SK-N-SH treated with all-trans-retinoic acid at 6 μM for 48 hours (cell line): ENCODE measurements around the gene TMEM114.

Experiments
- ARNTL ChIP-seq: fragments of 450-650 bp; formaldehyde crosslinking; IDR thresholded peaks from 2 replicates; pipeline ENCODE4 v1.5.0; 2020; ENCODE audit warnings: low read depth, mild to moderate bottlenecking, moderate library complexity, borderline replicate concordance
- ISL1 ChIP-seq: fragments of 250-450 bp; sonication (Bioruptor Pico); IDR thresholded peaks from 2 replicates; pipeline ENCODE4 v2.1.2; 2022; ENCODE audit warnings: mild to moderate bottlenecking, moderate library complexity
- ZFP3 ChIP-seq: fragments of 250-450 bp; sonication (Bioruptor Pico); IDR thresholded peaks from 2 replicates; pipeline ENCODE4 v1.5.0; 2020; ENCODE audit warnings: mild to moderate bottlenecking, moderate library complexity
- ZNF70 ChIP-seq: fragments of 450-650 bp; formaldehyde crosslinking; IDR thresholded peaks from 2 replicates; pipeline ENCODE4 v1.5.0; 2020; ENCODE audit warnings: mild to moderate bottlenecking, moderate library complexity
- TF ChIP-seq, protein P1 (sequence below): fragments of 250-450 bp; sonication (Bioruptor Pico); IDR thresholded peaks from 2 replicates; pipeline ENCODE4 v1.5.0; 2020; ENCODE audit warnings: mild to moderate bottlenecking, moderate library complexity
- TF ChIP-seq, protein P2 (sequence below): fragments of 250-450 bp; sonication (Bioruptor Pico); IDR thresholded peaks from 2 replicates; pipeline ENCODE4 v1.5.1; 2020; ENCODE audit warnings: low read depth, mild to moderate bottlenecking, moderate library complexity
- TF ChIP-seq, protein P3 (sequence below): fragments of 250-450 bp; sonication (Bioruptor Pico); IDR thresholded peaks from 2 replicates; pipeline ENCODE4 v1.8.0; 2020; ENCODE audit warnings: mild to moderate bottlenecking, moderate library complexity, borderline replicate concordance
- TF ChIP-seq, protein P4 (sequence below): fragments of 250-450 bp; sonication (Bioruptor Pico); IDR thresholded peaks from 2 replicates; pipeline ENCODE4 v1.5.1; 2021; ENCODE audit warnings: mild to moderate bottlenecking, moderate library complexity

DNA sequence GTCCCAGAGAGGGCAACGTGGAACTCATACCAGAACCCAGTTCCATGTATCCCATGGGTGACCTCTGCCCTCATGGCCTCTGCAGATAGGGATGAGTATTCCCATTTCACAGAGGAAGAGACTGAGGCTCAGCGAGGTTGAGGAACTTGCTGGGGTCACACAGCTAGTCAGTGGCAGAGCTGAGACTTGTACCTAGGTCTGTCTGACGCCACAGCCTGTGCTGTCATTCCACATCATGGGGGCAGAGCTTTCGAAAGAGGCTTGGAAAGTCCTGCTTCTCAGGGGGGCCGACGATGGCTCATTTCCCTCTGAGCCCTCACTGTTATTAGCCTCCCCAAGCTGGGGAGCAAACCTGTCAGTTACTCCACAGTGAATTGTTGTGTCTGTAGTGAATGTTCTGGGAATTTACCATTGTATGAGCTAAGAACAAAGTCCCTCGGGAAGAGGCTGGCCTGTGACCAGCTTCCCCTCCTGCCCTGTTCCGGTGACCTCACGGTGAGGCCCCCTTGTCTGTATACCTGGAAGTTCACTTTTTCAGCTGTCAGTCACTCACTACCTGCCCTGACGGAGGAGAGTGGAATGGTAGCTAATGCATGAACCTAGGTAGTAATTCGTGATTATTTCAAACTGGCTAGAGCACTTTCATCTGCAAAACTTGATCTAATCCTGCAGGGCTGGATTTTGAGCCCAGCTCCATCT lies 40.1 kb upstream of the TMEM114 start:
- TF ChIP-seq, protein P1, sequence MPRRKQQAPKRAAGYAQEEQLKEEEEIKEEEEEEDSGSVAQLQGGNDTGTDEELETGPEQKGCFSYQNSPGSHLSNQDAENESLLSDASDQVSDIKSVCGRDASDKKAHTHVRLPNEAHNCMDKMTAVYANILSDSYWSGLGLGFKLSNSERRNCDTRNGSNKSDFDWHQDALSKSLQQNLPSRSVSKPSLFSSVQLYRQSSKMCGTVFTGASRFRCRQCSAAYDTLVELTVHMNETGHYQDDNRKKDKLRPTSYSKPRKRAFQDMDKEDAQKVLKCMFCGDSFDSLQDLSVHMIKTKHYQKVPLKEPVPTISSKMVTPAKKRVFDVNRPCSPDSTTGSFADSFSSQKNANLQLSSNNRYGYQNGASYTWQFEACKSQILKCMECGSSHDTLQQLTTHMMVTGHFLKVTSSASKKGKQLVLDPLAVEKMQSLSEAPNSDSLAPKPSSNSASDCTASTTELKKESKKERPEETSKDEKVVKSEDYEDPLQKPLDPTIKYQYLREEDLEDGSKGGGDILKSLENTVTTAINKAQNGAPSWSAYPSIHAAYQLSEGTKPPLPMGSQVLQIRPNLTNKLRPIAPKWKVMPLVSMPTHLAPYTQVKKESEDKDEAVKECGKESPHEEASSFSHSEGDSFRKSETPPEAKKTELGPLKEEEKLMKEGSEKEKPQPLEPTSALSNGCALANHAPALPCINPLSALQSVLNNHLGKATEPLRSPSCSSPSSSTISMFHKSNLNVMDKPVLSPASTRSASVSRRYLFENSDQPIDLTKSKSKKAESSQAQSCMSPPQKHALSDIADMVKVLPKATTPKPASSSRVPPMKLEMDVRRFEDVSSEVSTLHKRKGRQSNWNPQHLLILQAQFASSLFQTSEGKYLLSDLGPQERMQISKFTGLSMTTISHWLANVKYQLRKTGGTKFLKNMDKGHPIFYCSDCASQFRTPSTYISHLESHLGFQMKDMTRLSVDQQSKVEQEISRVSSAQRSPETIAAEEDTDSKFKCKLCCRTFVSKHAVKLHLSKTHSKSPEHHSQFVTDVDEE (CRISPR knock-in tag), result no peak
- TF ChIP-seq ZNF70 (CRISPR knock-in tag) (no peak), ISL1 (CRISPR knock-in tag) (no peak), ZFP3 (CRISPR knock-in tag) (no peak), ARNTL (CRISPR knock-in tag) (no peak)
- TF ChIP-seq, protein P2, sequence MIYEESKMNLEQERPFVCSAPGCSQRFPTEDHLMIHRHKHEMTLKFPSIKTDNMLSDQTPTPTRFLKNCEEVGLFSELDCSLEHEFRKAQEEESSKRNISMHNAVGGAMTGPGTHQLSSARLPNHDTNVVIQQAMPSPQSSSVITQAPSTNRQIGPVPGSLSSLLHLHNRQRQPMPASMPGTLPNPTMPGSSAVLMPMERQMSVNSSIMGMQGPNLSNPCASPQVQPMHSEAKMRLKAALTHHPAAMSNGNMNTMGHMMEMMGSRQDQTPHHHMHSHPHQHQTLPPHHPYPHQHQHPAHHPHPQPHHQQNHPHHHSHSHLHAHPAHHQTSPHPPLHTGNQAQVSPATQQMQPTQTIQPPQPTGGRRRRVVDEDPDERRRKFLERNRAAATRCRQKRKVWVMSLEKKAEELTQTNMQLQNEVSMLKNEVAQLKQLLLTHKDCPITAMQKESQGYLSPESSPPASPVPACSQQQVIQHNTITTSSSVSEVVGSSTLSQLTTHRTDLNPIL (CRISPR knock-in tag), result no peak
- TF ChIP-seq, protein P3, sequence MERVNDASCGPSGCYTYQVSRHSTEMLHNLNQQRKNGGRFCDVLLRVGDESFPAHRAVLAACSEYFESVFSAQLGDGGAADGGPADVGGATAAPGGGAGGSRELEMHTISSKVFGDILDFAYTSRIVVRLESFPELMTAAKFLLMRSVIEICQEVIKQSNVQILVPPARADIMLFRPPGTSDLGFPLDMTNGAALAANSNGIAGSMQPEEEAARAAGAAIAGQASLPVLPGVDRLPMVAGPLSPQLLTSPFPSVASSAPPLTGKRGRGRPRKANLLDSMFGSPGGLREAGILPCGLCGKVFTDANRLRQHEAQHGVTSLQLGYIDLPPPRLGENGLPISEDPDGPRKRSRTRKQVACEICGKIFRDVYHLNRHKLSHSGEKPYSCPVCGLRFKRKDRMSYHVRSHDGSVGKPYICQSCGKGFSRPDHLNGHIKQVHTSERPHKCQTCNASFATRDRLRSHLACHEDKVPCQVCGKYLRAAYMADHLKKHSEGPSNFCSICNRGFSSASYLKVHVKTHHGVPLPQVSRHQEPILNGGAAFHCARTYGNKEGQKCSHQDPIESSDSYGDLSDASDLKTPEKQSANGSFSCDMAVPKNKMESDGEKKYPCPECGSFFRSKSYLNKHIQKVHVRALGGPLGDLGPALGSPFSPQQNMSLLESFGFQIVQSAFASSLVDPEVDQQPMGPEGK (CRISPR knock-in tag), result no peak
- TF ChIP-seq, protein P4, sequence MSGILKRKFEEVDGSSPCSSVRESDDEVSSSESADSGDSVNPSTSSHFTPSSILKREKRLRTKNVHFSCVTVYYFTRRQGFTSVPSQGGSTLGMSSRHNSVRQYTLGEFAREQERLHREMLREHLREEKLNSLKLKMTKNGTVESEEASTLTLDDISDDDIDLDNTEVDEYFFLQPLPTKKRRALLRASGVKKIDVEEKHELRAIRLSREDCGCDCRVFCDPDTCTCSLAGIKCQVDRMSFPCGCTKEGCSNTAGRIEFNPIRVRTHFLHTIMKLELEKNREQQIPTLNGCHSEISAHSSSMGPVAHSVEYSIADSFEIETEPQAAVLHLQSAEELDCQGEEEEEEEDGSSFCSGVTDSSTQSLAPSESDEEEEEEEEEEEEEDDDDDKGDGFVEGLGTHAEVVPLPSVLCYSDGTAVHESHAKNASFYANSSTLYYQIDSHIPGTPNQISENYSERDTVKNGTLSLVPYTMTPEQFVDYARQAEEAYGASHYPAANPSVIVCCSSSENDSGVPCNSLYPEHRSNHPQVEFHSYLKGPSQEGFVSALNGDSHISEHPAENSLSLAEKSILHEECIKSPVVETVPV (CRISPR knock-in tag), result no peak
